SK-N-MC (cell line): Measurements from ENCODE around the gene CRISPLD2.

Experiments used
- FOXP2 ChIP-seq: optimal IDR thresholded peaks from 2 replicates; pipeline ENCODE3; 2011; ENCODE audit warnings: mild to moderate bottlenecking, moderate library complexity; ENCODE audit not compliant: insufficient read depth; ENCODE audit errors: extremely low read length, control extremely low read depth
- POLR2AphosphoS5 ChIP-seq: IDR thresholded peaks from 2 replicates; pipeline ENCODE4 v1.6.1; 2012; ENCODE audit warnings: mild to moderate bottlenecking, low read depth, low read length, borderline replicate concordance

GRCh38 chr16:84820305-84820684 is 510 bp downstream of the CRISPLD2 start:
- TF ChIP-seq POLR2AphosphoS5 (no peak), FOXP2 (no peak)
